K562 (cell line): ENCODE data around the gene ROM1. TPM values are rescaled to one million over a fixed set of nuclear protein-coding genes. Genes with fewer than 3 reads are reported as not detected.

Experiments
- ARID4B ChIP-seq: sonication (generic); formaldehyde crosslinking; IDR thresholded peaks from 2 replicates; pipeline ENCODE4 v1.8.0; 2022; ENCODE audit warnings: mild to moderate bottlenecking, missing genetic modification reagents
- CREB5 ChIP-seq: fragments of 250-450 bp; sonication (Bioruptor Pico); IDR thresholded peaks from 2 replicates; pipeline ENCODE4 v1.5.0; 2020; ENCODE audit warnings: mild to moderate bottlenecking
- DPF2 ChIP-seq: fragments of 450-650 bp; IDR thresholded peaks from 2 replicates; pipeline ENCODE4 v1.6.1; 2016
- ESRRA ChIP-seq: fragments of 450-650 bp; IDR thresholded peaks from 2 replicates; pipeline ENCODE4 v1.6.1; 2014; ENCODE audit warnings: low read depth, mild to moderate bottlenecking, moderate library complexity, borderline replicate concordance
- HCFC1 ChIP-seq: IDR thresholded peaks from 2 replicates; pipeline ENCODE4 v1.6.1; 2012; ENCODE audit warnings: low read depth, low read length, improper control_type of control experiment
- MEIS2 ChIP-seq: fragments of 450-650 bp; IDR thresholded peaks from 2 replicates; pipeline ENCODE4 v1.6.1; 2014; ENCODE audit warnings: mild to moderate bottlenecking; ENCODE audit not compliant: partially characterized antibody
- NRF1 ChIP-seq, 2 experiments: fragments of 450-650 bp; IDR thresholded peaks in 1 of 2; conservative IDR thresholded peaks in 1 of 2; 2 replicates each; pipeline ENCODE4 v1.6.1; 2014; ENCODE audit warnings: mild to moderate bottlenecking in 2 of 2
- SIN3B ChIP-seq: fragments of 450-650 bp; IDR thresholded peaks from 2 replicates; pipeline ENCODE4 v1.6.1; 2017; ENCODE audit warnings: low read depth, mild to moderate bottlenecking, moderate library complexity
- SNRNP70 ChIP-seq: fragments of 200-400 bp; formaldehyde crosslinking; optimal IDR thresholded peaks from 2 replicates; pipeline ENCODE3; 2017; ENCODE audit warnings: low read depth, low read length
- SRSF7 ChIP-seq: fragments of 200-400 bp; formaldehyde crosslinking; optimal IDR thresholded peaks from 2 replicates; pipeline ENCODE3; 2017; ENCODE audit warnings: mild to moderate bottlenecking, low read depth, low read length
- STAG1 ChIP-seq: sonication (generic); formaldehyde crosslinking; IDR thresholded peaks from 2 replicates; pipeline ENCODE4 v1.5.0; 2020; ENCODE audit warnings: missing genetic modification reagents, borderline replicate concordance
- U2AF1 ChIP-seq: fragments of 200-400 bp; formaldehyde crosslinking; optimal IDR thresholded peaks from 2 replicates; pipeline ENCODE3; 2017; ENCODE audit warnings: mild to moderate bottlenecking, low read depth, low read length, moderate library complexity
- ZEB2 ChIP-seq: fragments of 450-650 bp; IDR thresholded peaks from 2 replicates; pipeline ENCODE4 v1.6.1; 2016
- ZNF311 ChIP-seq: fragments of 250-450 bp; sonication (Bioruptor Pico); IDR thresholded peaks from 2 replicates; pipeline ENCODE4 v1.4.0; 2020; ENCODE audit warnings: mild to moderate bottlenecking, moderate library complexity
- ZNF347 ChIP-seq: fragments of 450-650 bp; formaldehyde crosslinking; IDR thresholded peaks from 2 replicates; pipeline ENCODE4 v1.4.0; 2020; ENCODE audit warnings: low read depth, mild to moderate bottlenecking, moderate library complexity
- ZNF395 ChIP-seq: fragments of 200-800 bp; sonication (Bioruptor generic); IDR thresholded peaks from 2 replicates; pipeline ENCODE4 v1.6.1; 2017; ENCODE audit warnings: missing genetic modification characterization, missing compliant biosample characterization
- ZNF518B ChIP-seq: fragments of 250-450 bp; sonication (Bioruptor Pico); IDR thresholded peaks from 2 replicates; pipeline ENCODE4 v1.5.0; 2021; ENCODE audit warnings: mild to moderate bottlenecking, moderate library complexity
- ZNF778 ChIP-seq: fragments of 450-650 bp; formaldehyde crosslinking; IDR thresholded peaks from 2 replicates; pipeline ENCODE4 v1.4.0; 2020; ENCODE audit warnings: mild to moderate bottlenecking, moderate library complexity
- polyA plus RNA-seq, 8 experiments: library from polyadenylated mRNA; depleted of rRNA in 4 of 8; stranded (reverse) in 5 of 8; unstranded in 3 of 8; fragments of >200 nt; fragmentation: Nextera tagmentation in 2 of 8; fragmentation: Illumina TruSeq in 1 of 8; extraction: Ambion mirVana in 2 of 8; extraction: Trizol in 1 of 8; gene quantifications; 2 replicates each; pipeline versions ENCODE4 v1.2.1 to v1.2.3, GENCODE V29; 2011 to 2014; ENCODE audit warnings: inconsistent platforms in 1 of 8, missing spikeins in 1 of 8
- total RNA-seq, 7 experiments: library from RNA; depleted of rRNA in 6 of 7; stranded (reverse); fragments of >200 nt in 6 of 7; fragmentation: Illumina TruSeq in 2 of 7; extraction: Trizol in 2 of 7; gene quantifications; 2 replicates each; pipeline versions ENCODE4 v1.2.1 to v1.2.3, GENCODE V29; 2011 to 2021; ENCODE audit warnings: low replicate concordance in 1 of 7

Gene ROM1
- total and polyA plus RNA-seq, 9 of the 15 experiments (the other 6 are each of a cell fraction or from before 2014, with no cell fraction given): 0.75 to 4.0 (median 2.6) TPM

- TF ChIP-seq ZEB2 (peak; percentile 100), HCFC1 (peak; percentile 91), SRSF7 (no peak), ZNF778 (CRISPR knock-in tag) (no peak), ZNF518B (CRISPR knock-in tag) (no peak), SIN3B (peak; percentile 90), CREB5 (no peak), SNRNP70 (no peak), STAG1 (CRISPR knock-in tag) (no peak), ARID4B (CRISPR knock-in tag) (peak; percentile 92; the same call in 1 of the 2 replicates), U2AF1 (no peak), ESRRA (peak; percentile 91), ZNF395 (CRISPR knock-in tag) (peak; percentile 77), NRF1 (conservative IDR thresholded peaks at IDR 0.05 in 1 of 2, IDR thresholded peaks at IDR 0.05 in 1 of 2) (peak; percentile 67 to 72), DPF2 (no peak), ZNF311 (CRISPR knock-in tag) (no peak), MEIS2 (peak; percentile 66), ZNF347 (CRISPR knock-in tag) (no peak)
Measured at GRCh38 chr11:62591448-62592145, 21.5 kb upstream of the ROM1 start, which contains the start of gene TUT1 (continued).
